MM.1S (cell line): ENCODE results near the gene CACNA1I.

ENCODE experiments used
- EZH2phosphoT487 ChIP-seq: fragments of 300-600 bp; sonication (generic); IDR thresholded peaks from 2 replicates; pipeline ENCODE4 v1.6.1; 2018; ENCODE audit warnings: antibody characterized with exemption, low read length
- TF ChIP-seq, protein P1 (sequence below): fragments of 300-600 bp; sonication (generic); IDR thresholded peaks from 2 replicates; pipeline ENCODE4 v1.5.1; 2016; ENCODE audit warnings: antibody characterized with exemption, low read length, mixed read lengths

DNA sequence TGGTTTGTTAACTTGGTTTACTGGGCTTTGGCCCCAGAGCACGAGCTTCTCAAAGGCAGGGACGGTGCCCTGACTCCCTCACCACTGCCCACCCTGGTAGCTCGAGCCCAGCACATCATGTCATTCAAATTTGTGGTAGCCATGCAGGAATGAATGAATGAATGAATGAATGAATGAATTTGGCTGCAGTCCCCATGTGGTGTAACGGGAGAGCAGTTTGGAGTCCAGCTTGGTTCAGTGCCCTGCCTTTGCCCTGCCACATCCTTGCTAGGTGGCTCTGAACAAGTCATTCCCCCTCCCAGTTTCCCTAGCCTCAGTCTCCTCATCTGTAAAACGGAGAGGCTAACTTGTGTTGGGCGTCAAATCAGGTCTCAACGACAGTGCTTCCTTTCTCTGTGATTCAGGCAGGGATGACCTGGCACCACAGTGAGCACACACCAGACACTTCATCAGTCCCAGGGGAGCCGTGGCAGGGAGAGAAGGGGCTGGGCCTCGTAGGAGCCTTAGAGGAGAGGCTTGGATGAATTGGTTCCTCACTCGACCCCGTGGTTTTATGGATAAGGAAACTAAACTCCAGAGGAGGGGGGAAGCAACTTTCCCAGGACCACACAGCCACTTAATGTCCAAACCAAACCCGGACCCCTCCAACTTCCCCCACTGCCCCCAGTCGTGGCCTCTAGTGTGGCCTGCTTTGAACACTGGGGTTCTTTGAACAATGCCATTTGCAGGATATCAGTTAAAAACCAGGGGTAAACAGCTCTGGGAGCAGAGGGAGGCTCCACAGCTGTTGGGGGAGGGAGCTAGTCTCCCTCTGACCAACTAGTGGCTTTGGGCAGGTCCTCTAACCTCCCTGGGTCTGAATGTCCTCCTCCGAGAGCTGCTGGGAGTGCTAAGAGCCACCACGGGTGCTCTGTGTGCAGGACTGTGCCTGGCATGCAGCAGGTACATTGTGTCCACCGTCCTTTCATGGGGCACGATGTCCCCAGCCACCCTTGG lies 86.2 kb downstream of the CACNA1I start:
- TF ChIP-seq, protein P1, sequence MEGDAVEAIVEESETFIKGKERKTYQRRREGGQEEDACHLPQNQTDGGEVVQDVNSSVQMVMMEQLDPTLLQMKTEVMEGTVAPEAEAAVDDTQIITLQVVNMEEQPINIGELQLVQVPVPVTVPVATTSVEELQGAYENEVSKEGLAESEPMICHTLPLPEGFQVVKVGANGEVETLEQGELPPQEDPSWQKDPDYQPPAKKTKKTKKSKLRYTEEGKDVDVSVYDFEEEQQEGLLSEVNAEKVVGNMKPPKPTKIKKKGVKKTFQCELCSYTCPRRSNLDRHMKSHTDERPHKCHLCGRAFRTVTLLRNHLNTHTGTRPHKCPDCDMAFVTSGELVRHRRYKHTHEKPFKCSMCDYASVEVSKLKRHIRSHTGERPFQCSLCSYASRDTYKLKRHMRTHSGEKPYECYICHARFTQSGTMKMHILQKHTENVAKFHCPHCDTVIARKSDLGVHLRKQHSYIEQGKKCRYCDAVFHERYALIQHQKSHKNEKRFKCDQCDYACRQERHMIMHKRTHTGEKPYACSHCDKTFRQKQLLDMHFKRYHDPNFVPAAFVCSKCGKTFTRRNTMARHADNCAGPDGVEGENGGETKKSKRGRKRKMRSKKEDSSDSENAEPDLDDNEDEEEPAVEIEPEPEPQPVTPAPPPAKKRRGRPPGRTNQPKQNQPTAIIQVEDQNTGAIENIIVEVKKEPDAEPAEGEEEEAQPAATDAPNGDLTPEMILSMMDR = no peak
- TF ChIP-seq EZH2phosphoT487 = no peak
